ENCODE data around the gene NCKAP1.
"Not testable (repeated sequence)": the region's sequence is repeated elsewhere in the genome, so short reads cannot be mapped to it uniquely, and the experiment has no call there.

Gene NCKAP1

GRCh38 chr2:183019718-183020442 lies 18.4 kb downstream of the NCKAP1 start:
- H3K4me3 ChIP-seq (ENCODE audit: low read length): no peak overlapping the region
- DNase-seq (ENCODE audit: low read depth): no peak
- TF ChIP-seq CTCF (conservative IDR thresholded peaks at IDR 0.05; ENCODE audit: low read depth, low read length): no peak

- DNase-seq (ENCODE audit: low read depth); H3K4me3 ChIP-seq (ENCODE audit: low read length): not testable (repeated sequence)
These were observed 20.4 kb downstream of the NCKAP1 start for GRCh38 chr2:183017845-183018244.

DNA sequence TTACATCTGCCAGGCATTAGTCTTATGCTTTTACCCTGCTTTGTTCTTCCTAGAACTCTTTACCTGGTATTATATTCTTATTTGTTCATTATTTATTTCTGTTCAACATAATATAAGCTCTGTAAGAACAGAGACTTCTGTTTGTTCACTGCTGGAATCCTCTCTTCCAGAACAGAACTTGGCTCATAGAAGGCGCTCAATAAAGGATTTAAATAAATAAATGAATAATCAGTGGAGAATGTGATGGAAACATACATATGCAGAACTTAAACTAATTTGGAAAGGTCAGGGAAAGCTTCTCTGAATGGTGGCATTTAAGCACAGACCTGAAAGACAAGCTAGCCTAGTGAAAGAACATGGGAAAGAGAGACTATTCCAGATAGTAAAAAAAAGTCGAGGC lies 24.3 kb downstream of the NCKAP1 start:
- TF ChIP-seq CTCF (conservative IDR thresholded peaks at IDR 0.05; ENCODE audit: low read depth, low read length): no peak
- no peak for DNase-seq (ENCODE audit: low read depth)
- H3K4me3 ChIP-seq (ENCODE audit: low read length): no peak overlapping the region

GRCh38 chr2:183011743-183012142 lies 26.5 kb downstream of the NCKAP1 start:
- no peak for TF ChIP-seq CTCF (conservative IDR thresholded peaks at IDR 0.05; ENCODE audit: low read depth, low read length)
- no peak for DNase-seq (ENCODE audit: low read depth)
- H3K4me3 ChIP-seq (ENCODE audit: low read length): no peak overlapping the region

GRCh38 chr2:183010112-183010511 lies 28.1 kb downstream of the NCKAP1 start:
- DNase-seq (ENCODE audit: low read depth): peak; percentile 15
- no peak overlapping the region for H3K4me3 ChIP-seq (ENCODE audit: low read length)
- no peak for TF ChIP-seq CTCF (conservative IDR thresholded peaks at IDR 0.05; ENCODE audit: low read depth, low read length)

GRCh38 chr2:183009249-183009899 lies 28.9 kb downstream of the NCKAP1 start:
- H3K4me3 ChIP-seq (ENCODE audit: low read length): no peak overlapping the region
- no peak for DNase-seq (ENCODE audit: low read depth)
- TF ChIP-seq CTCF (conservative IDR thresholded peaks at IDR 0.05; ENCODE audit: low read depth, low read length): no peak

- DNase-seq (ENCODE audit: low read depth): no peak
- H3K4me3 ChIP-seq (ENCODE audit: low read length): no peak overlapping the region
- TF ChIP-seq CTCF (conservative IDR thresholded peaks at IDR 0.05; ENCODE audit: low read depth, low read length): no peak
These were observed 36.3 kb downstream of the NCKAP1 start for GRCh38 chr2:183001948-183002347.

All from retinal pigment epithelial cell (primary cell).